NCI-H1092 treated with DMSO at 0.1 percent for 48 hours (cell line): Measurements from ENCODE around the gene PIGN.
"Not testable (repeated sequence)": the region's sequence is repeated elsewhere in the genome, so short reads cannot be mapped to it uniquely, and the experiment has no call there.

ENCODE experiments used
- DNase-seq: peaks from one replicate; lab custom pipeline; 2025; lab: John Stamatoyannopoulos, UW

Gene PIGN

DNA sequence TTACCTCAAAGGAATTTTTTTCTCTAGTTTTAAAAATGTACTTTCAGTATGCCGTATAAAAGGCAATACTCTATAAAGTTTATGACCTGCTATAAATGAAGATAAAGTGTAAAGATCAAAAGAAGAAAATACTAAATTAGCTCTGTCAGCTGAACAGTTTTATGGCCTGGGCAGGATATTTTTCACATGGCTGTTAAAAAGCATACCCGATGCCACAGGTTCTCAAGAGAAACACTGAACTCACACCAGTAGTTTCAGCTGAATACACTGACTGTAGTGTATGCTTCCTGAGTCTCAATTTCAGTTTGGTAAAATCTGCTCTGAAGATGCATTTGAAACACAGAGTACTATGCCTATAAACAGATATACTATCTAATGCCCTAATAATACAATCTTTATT lies 126.0 kb downstream of the PIGN start:
- DNase-seq = no peak

DNA sequence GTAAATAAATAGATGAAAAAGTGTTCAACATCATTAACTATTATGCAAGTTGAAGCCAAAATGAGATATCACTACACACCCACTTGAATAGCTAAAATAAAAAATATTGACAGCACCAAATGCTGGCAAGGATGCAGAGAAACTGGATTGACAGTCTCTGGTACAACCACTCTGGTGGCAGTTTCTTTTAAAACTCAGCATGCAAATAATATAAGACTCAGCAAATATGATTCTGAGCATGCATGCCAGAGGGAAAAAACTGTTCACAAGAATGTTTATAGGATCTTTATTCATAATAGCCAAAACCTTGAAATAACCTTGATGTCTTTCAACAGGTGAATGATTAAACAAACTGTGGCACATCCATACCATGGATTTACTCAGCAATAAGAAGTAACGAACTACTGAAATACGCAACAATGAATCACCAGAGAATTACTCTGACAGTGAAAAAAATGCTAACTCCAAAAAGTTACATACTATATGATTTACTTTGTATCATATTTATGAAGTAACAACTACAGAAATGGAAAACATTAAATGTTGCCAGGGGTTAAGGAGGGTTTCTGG lies 131.8 kb downstream of the PIGN start:
- DNase-seq = no peak

DNA sequence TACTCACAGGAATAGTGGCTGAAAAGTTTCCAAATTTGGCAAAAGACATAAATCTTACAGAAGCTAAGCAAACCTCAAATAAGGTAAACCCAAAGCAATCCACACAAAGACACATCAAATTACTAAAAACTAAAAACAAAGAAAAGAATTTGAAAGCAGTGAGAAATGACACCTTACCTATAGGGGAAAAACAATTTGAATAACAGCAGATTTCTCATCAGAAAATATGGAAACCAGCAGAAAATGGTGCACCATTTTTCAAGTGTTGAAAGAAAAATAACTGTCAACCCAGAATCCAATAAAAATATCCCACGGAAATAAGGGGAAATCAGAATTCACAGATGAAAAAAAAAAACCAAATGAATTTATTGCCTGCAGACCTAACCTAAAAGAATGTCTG lies 138.6 kb downstream of the PIGN start:
- no peak for DNase-seq

DNA sequence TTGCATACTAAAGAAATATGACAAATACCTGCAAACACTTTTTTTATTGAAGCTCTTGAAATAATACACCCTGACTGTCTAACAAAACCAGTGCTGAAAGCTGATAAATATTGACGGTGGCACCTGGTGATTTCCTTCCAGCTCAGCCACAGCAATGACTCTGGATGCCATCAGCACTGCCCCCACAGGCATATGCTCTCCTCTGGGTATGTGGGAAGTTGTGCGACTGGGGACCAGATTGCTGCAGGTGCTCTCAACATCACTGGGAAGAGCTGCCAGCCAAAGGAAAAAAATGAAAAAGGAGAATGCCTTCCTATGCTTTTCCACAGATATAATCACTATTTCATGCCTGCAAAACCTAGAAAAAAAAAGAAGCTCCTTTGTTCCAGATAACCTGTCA lies 141.5 kb downstream of the PIGN start:
- no peak for DNase-seq

DNA sequence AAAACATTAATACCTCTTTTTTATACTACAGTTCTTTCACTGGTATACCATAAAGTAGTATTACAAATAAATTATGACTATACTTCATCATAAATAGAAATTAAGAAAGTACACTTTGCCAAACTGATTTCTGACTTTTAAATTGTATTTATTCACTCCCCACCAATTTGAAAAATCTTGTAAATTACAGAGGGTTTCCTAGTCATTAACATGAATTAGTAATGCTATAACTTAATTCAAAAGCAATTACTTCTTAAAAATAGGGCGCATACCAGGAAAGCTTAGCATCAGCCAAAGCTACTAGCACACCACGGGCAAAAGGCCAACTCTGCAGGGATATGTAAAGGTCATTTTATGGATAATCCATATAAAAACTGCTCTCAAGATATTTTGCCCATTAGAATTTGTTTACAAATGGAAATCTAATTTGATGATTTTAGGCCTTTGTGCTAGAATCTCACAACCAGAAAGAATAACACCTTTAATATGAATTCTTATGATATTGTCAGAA lies 142.3 kb downstream of the PIGN start:
- no peak for DNase-seq

DNA sequence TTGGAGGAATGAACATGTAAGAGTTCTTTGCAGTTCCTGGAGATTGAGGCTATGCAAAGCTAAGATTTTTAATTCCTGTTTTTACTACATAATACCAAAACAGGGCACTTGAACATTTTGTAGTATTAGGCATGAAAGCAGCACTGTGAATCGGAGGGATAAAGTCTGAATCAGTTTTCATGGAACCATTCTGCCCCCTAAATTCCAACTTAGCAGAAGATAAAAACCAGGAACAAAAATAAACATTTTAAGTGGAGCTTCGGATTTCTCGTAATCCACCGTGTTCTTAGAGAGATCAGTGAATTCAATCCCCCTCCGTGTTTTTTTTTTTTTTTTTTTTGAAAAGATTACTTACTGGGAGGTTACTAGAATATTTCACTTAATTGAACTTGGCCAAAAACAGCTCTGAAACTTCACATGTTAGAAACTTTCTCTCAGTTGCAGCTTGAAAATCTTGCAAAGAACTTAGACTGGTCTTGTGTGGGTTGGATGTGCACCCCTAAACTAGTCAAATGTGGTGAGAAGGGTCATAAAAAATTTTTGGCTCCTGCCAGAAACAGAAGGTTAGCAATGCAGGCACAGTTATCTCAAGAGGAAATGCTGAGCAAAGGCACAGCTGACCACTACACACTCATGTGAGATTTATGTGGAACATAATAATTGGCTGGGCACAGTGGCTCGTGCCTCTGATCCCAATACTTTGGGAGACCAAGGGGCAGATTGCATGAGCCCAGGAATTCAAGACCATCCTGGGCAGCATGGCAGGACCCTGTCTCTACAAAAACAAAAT lies 148.7 kb downstream of the PIGN start:
- DNase-seq = no peak

DNA sequence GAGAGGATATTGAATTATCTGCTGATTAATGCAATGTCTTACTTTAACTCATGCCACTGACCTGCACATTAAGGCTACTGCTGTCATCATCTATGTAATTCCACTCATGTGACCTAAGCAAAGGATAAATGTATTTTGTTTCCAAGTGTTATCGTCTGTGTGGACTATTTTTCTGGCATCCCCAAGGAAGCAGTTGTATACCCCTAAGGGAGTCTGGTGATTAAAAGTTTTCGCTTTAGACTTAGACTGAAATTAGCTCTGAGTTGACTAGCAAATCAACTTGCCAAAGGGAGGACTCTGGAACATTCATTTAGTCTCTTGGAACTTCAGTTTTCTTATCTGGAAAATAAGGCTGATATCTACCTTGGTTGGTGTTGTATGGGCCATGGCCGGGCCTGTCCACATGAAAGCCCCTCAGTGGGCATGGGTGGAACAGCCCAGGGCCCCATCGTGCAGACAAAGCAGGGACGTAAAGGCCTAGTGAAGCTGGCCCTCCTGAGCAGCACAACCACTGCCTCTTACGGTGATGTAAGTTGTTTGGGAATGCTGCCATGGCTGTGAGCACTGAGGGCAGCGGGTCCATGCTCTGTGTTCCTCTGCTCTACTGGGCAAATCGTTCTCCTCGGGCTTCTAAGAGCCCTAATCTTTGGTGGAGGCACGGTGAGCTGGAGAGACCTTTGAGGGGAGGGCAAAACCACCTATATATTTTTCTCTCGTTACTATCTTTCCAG lies 149.7 kb downstream of the PIGN start:
- no peak for DNase-seq

DNA sequence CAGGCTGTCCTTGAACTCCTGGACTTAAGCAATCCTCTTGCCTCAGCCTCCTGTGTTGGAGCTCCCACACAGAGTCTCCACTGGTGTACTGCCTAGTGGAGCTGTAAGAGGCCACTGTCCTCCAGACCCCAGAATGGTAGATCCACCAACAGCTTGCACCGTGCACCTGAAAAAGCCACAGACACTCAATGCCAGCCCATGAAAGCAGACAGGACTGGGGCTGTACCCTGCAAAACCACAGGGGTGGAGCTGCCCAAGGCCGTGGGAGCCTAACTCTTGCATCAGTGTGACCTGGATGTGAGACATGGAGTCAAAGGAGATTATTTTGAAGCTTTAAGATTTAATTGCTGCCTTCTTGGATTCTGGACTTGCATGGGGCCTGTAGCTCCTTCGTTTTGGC lies 152.6 kb downstream of the PIGN start:
- DNase-seq = not testable (repeated sequence)

DNA sequence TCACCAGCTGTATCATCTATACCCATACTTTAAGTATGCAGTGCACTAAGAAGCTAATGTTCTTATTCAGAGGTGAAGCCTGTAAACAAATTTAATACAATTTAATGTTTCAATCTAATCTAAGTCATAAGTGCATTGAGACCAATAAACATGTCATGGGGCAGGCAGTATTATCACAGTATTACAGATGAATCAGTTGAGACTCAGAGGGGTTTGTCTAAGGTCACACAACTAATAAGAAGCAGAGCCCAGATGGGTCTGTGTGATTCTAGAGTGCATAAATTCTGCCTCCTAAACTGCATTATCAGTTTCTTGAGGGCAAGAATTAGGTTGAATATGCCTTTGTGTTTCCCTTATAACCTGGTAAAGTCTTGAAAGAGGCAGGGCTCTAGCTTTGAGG lies 153.1 kb downstream of the PIGN start:
- DNase-seq = no peak

DNA sequence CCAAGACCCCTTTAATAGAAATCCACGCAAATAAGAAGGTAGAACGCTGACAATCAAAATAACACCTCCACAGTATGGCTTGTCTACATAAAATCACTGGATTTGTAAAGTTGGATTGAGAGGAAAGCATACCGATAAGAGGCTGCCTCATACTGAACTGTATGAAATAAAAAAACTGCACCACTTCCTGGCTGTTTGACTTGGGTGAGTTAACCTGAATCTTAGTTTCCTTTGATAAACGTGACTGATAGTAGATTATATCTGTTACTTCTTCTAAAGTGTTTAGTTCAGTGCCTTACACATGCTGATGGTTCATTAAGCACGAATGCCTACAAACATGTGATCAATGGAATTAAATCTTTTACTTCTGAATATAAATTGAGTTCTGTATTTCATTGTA lies 153.6 kb downstream of the PIGN start:
- DNase-seq = no peak

DNA sequence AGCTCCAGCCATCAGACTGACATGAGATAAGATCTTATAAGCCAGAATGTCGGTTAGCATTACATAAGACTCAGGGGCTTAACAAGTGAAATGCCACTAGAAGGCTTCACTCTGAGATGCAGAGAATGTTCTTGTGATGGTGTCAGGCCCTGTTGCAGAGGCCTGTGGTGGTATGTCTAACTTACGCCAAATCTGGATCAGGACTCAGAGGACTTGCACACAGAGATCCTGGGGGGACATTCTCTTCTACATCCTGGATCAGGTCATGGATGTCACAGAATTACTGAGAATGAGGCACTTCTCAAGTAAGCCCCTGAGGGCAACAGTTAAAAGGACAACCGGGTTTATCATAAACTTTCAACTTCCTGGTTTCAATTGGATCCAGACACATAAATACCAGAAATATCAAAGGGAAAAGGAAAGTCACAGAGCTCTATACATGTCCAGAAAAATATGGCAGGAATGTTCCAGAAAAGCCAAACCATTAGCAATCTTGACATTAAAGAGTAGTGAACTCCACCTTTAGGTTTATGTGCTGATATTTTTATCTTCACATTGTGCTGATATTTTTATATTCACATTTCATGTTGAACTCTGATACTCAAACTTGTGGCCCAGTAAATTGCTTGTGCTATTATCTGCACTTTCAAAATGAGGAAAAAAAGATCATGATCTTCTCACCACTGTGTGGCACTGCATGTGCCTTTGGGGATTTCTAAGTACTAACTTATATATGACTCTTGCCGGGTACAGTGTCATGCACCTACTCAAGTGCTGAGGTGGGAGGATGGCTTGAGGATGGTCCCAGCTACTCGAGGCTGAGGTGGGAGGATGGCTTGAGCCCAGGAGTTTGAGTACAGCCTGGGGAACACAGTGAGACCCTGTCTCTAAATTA lies 156.5 kb downstream of the PIGN start:
- DNase-seq = no peak

DNA sequence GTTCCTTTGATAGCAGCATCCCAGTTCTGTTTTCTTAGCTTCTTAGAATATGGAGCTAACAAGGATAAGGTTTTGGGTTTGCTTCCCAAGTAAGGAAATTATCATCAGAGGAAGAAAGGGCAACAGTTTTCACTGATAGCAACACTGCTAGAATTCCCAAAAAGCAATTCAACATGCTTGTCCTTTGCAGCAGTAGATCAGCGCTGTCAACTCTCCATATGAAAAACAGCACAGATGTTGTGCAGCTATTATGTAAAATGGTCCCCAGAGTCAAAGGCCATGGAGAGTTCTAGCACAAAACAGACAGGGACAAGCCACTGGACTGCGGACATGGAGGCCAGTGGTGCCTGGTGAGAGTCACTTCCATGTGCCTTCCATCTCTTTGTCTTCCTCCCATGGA lies 158.1 kb downstream of the PIGN start:
- DNase-seq = no peak

DNA sequence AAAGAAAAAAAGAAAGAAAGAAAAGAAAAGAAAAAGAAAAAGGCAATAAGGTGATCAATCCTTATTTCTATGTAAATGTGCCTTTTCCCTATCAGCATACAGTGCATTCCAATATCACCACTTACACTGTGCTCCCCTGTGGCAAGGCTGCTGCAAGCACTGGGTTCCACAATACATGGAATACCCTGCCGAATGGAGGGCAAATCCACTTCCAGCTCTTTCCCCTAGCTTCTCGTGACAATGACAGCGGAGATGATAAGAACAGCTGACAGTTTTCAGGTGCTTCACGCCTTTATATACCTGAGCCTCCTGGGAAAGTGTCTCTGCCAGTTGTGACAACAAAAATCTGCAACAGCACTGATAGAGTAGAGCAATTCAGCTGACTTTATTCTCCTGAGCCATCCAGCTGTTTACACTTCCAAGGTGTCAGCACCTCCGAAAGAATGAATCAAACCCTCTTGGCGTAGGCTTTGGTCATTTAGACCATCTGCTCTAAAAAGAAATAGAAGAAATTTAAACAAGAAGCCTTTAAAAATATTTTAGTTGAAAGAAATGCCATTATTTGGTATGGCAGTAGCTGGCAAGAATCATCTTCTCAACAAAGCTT lies 158.8 kb downstream of the PIGN start:
- DNase-seq = no peak

DNA sequence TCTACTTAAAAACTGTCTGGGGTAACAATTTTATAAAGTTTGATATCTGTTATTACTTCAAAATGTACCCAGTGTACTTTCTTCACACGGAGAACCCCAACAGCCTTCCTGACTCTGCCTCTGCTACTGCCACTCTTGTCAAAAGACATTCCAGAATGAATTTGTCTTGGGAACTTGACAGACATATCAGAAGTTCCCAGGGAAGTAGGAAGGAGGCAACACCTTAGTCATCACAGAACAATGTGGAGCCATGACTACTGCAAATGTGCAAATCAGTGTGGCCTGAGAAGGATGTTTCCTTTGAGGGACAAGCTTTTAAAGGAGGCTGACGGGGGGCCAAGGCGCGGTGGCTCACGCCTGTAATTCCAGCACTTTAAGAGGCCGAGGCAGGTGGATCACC lies 160.3 kb downstream of the PIGN start:
- no peak for DNase-seq

DNA sequence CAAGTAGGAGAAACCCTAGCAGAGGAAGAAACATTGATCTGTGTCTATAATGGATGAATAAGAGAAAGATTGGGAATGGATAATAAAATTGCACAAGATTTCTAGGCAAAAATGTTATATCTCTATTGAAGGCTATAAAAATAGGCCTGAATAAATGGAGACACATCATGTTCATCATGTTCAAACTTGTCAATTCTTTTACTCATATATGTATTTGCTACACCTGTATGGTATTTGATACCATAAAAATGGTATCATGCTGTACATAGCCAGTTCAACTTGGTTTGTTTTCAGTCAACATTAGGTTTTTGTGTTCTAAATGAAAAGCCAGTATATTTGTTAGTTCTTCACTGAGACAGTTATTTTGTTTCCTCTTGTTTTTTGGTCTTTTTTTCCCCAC lies 161.9 kb downstream of the PIGN start:
- no peak for DNase-seq

DNA sequence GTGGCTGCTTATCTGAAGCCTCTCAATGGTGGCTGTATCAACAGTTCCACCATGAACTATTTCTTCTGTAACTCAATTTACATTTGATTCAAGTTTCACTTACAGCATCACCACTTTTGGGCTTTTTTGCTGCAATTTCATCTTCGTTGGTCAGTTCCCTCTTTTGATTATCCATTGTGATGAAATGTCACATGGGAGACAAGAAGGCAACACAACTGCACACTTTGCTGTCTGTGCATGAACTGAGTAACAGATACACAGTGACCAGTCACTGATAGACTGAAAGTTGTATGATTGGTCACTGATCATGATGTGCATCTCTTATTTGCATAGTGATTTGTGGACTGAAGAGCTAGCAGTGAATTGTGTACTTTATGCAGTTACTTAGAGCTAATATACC lies 163.3 kb downstream of the PIGN start:
- DNase-seq = no peak

DNA sequence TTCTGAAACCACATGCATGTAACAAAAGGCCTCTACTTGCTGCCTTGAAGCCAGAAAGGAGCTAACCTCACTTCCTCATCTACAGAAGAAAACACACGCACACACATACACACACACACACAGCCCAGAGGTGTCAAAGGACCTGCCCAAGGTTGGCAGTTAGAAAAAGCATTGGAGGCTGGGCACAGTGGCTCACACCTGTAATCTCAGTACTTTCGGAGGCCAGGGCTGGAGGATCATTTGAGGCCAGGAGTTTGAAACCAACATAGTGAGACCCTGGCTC lies 168.2 kb downstream of the PIGN start:
- no peak for DNase-seq

DNA sequence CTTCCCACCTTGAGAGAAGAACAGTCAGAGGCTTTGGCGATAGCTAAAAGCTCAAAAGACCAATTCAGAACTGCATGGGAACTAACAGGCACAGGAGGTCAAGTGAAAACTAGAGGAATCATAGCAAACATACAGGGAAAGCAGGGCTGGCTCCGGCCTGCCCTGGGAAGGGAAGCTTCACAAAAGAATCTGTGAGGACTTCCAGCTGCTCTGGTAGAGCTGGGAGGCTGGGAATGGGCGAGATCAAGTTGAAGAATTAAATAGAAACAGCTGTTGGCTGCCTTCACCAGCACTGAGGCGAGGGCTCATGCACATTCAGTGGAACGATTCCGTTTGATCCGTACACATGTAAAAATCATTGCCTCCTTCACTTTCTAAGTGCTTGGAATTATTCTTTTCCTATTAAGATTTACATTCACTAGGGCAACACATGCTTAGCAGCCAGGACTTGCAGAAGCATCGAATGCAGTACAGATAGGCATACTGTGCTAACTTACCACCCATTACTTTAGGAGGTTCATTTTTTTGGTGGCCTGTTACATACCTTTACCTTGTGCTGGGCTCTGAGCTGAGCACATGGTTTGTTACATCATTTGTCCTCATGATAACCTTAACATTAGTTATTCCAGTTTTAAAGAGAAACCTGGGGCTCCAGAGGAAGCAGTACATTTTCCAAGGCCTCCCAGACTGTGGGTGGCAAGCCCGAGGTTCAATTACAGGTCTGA lies 168.7 kb downstream of the PIGN start:
- DNase-seq = no peak

DNA sequence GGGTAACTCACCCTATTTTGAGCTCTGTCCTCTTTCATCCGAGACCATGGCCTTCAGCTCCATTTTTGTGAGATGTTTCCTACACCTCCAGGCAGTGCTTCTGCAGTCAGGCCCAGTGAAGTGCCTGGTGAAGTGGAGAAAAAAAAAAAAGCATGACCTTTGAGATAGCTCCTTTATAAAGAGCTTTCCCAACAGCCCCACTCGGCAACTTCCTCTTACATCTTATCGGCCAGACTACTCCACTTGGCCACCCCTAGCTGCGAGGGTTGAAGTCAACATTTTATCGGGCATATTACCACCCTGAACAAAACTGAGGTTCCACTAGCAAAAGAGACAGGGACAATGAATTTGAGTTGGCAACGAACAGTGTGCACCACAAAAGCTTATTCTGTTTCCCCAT lies 169.2 kb downstream of the PIGN start:
- DNase-seq = no peak

DNA sequence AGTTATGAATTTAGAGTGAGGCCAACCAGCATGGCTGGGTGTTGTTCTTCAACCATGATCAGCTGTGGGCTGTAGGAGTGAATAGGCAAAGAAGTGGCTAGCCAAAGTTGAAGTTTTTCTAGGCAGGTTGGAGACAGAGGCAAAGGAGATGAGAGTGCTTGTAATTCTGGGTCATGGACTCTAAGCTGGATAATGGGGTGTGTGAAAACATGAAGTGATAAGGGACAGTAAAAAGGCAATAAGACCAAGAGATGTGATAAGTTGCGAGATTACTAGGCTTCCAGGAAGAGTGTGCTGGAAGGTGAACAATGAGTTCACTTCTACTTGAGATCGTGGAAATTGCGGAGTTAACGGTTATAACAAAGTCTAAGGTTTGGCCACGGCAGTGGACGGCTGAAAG lies 175.4 kb downstream of the PIGN start:
- DNase-seq = no peak

DNA sequence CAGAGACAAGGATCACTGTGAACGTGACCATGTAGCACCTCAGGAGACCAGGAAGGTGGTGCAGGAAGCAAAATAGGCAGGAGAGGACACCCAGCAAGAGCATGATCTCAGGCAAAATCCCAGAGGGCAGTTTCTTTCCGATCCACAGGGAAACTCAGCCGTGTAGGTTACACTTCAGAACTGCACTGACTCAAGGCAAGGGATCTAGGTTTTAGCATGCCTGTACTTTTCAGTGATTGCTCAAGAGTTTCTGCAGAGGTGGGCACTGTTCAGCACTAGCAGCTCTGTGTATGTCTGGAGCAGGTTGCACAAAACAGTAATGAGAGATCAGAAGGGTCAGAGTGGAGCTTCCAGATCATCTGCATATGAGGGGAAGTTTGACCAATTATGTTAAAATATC lies 177.3 kb downstream of the PIGN start:
- no peak for DNase-seq
